Measurements from ENCODE around the gene DNMT3L. TPM values are rescaled to one million over a fixed set of nuclear protein-coding genes. Genes with fewer than 3 reads are reported as not detected.
A peak's percentile ranks its signal among the peaks of the same experiment; 100 is the strongest.
"Not testable (repeated sequence)": the region's sequence is repeated elsewhere in the genome, so short reads cannot be mapped to it uniquely, and the experiment has no call there.

DNMT3L gene
- total and polyA plus RNA-seq, 8 donors = not detected

GRCh38 chr21:44283948-44284347 lies 22.3 kb upstream of the DNMT3L start:
- Histone ChIP-seq H3K36me3 (no peaks in the 10 kb centered on the region), H3K4me3 (no peak overlapping the region), H3K9me3 (no peaks in the 10 kb centered on the region), H3K27ac (no peak overlapping the region), H3K4me1 (no peaks in the 10 kb centered on the region), H3K27me3 (no peaks in the 10 kb centered on the region)
- TF ChIP-seq CTCF (IDR thresholded peaks at IDR 0.05) = no peak
- FAIRE-seq = no peak
- no peak for ATAC-seq
- peak in 1 of 6 donors; percentile 38 for DNase-seq
- intact Hi-C loops (cut with DNase I) = no loop called here
- WGBS, 2 donors = 68 to 75% methylated on average over 11 of the region's 11 CpGs

GRCh38 chr21:44283211-44283785 lies 21.6 kb upstream of the DNMT3L start:
- H3K4me1 ChIP-seq; H3K4me3 ChIP-seq; H3K27me3 ChIP-seq; FAIRE-seq; ATAC-seq; H3K9me3 ChIP-seq; H3K27ac ChIP-seq; intact Hi-C loops (cut with DNase I); H3K36me3 ChIP-seq: not testable (repeated sequence)
- 60 to 67% methylated on average over 10 to 11 of the region's 11 CpGs for WGBS, 2 donors
- DNase-seq = peak in 1 of 6 donors; percentile 11

- no peak for ATAC-seq
- FAIRE-seq = no peak
- Histone ChIP-seq H3K4me3 (no peak overlapping the region), H3K36me3 (no peaks in the 10 kb centered on the region), H3K4me1 (no peaks in the 10 kb centered on the region), H3K27ac (no peak overlapping the region), H3K27me3 (no peaks in the 10 kb centered on the region), H3K9me3 (no peaks in the 10 kb centered on the region)
- 69 to 82% methylated on average over 9 of the region's 9 CpGs for WGBS, 2 donors
- intact Hi-C loops (cut with DNase I) = no loop called here
- TF ChIP-seq CTCF (IDR thresholded peaks at IDR 0.05) = no peak
- peak in 1 of 6 donors; percentile 35 for DNase-seq
Observed at GRCh38 chr21:44282370-44282769, 20.7 kb upstream of the DNMT3L start.

- Histone ChIP-seq H3K4me1 (no peaks in the 10 kb centered on the region), H3K36me3 (no peaks in the 10 kb centered on the region), H3K4me3 (no peak overlapping the region), H3K9me3 (no peaks in the 10 kb centered on the region), H3K27ac (no peak overlapping the region), H3K27me3 (no peaks in the 10 kb centered on the region)
- DNase-seq (peak in 1 of 6 donors; percentile 41), FAIRE-seq (no peak), ATAC-seq (no peak)
- intact Hi-C loops (cut with DNase I) = no loop called here
- TF ChIP-seq CTCF (IDR thresholded peaks at IDR 0.05) = no peak
- WGBS, 2 donors = 83 to 87% methylated on average over 9 of the region's 9 CpGs
Observed at GRCh38 chr21:44281801-44282200, 20.1 kb upstream of the DNMT3L start.

GRCh38 chr21:44279354-44280260 lies 17.9 kb upstream of the DNMT3L start:
- no peaks in the 10 kb centered on the region for H3K4me1 ChIP-seq
- FAIRE-seq (no peak), ATAC-seq (no peak), DNase-seq (peak in 1 of 6 donors; percentile 18)
- no peak overlapping the region for H3K27ac ChIP-seq
- H3K27me3 ChIP-seq = no peaks in the 10 kb centered on the region
- H3K36me3 ChIP-seq = no peaks in the 10 kb centered on the region
- WGBS, 2 donors = 82 to 90% methylated on average over 19 of the region's 19 CpGs
- intact Hi-C loops (cut with DNase I) = no loop called here
- H3K9me3 ChIP-seq = no peaks in the 10 kb centered on the region
- no peak for TF ChIP-seq CTCF (IDR thresholded peaks at IDR 0.05)
- H3K4me3 ChIP-seq = no peak overlapping the region

All from pancreas (tissue), 10 donors.